Inflammatory macrophage treated with lipopolysaccharide for 4 hours (primary cell): ENCODE measurements around the gene TMEM178B.

Experiments
- DNase-seq: peaks from one replicate; pipeline ENCODE4 v3.0.0-alpha.2; 2020

The TMEM178B gene

GRCh38 chr7:141265668-141266067 lies 191.8 kb downstream of the TMEM178B start:
- DNase-seq = no peak

- DNase-seq = no peak
Measured at GRCh38 chr7:141268614-141269013, 194.8 kb downstream of the TMEM178B start.

DNA sequence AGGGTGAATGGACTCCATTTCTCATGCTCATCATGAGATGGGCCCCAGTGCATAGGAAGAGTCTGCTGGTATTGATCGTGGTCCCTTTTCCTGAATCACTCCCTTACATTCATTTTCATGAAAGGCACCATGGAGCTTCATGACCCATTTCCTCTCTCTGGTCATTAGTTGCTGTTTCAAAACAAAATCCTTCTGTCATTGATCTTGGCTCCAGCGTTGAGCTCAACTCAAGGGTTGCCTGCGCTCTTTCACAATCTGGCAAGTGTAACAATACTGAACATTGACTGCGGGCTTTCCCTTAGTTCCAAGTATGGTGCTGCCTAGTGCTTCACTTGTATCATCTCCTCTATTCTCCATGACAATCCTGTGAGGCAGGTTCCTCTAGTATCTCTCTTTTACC lies 197.6 kb downstream of the TMEM178B start:
- no peak for DNase-seq

DNA sequence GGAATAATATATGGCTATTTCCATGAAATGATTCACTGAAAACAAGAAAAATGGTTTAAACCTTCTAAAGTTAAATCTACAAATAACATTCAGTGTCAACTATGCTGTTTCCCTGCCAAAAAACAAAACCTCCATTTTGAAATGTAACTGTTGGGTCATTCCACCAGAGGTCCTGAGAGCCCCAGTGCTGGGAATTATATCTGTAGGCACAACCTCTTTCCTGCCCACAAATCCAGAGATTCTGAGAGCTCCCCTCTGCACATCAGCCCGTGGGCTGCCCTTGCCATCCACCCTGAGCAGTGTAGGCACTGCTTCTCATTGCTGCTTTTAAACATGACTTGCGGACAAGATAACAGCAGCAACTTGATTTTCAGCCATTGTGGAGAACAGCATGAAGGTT lies 198.6 kb downstream of the TMEM178B start:
- DNase-seq = no peak

GRCh38 chr7:141275350-141275749 lies 201.5 kb downstream of the TMEM178B start:
- no peak for DNase-seq

GRCh38 chr7:141276031-141276430 lies 202.2 kb downstream of the TMEM178B start:
- no peak for DNase-seq

GRCh38 chr7:141280100-141280499 lies 206.2 kb downstream of the TMEM178B start:
- no peak for DNase-seq

GRCh38 chr7:141281311-141281710 lies 207.4 kb downstream of the TMEM178B start:
- DNase-seq = no peak

- no peak for DNase-seq
Measured at GRCh38 chr7:141286522-141286921, 212.7 kb downstream of the TMEM178B start.

DNA sequence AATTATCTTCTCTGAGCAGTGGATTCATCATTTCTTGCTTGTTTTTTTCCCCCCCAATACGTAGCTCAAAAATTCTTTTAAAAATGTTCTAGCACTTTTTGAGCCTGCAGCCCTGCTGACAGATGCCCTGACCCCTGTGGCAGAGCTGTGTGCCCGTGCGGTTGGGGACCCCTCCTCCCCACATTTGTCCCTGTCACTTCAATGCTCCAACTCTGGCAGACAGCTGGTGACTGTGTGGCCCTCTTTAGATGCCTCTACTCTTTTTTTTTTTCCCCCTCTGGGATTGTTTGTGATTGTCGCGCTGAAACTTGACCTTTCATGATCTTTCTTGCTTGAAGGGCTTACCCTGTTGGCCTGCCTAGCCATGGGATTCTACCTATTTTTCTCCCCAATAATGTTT lies 214.1 kb downstream of the TMEM178B start:
- no peak for DNase-seq

DNA sequence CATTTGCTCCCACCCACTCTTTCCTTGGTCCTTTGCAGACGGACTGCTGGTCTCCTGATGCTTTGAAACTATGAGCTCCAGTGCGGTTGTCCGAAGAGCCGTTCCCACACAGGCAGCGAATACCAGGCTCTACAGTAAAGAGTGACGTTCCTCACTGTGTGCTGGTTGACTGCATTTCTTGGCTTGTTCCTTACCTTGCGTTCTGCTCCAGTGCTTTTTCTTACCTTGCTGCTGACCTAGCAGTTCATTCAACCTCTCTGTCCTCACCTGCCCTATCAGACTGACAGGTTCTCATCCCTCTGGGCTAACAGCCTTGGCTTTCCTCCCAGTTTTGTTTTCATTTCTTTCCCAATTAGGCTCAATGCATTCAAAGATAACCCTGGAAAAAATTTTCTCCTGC lies 214.8 kb downstream of the TMEM178B start:
- DNase-seq = no peak

DNA sequence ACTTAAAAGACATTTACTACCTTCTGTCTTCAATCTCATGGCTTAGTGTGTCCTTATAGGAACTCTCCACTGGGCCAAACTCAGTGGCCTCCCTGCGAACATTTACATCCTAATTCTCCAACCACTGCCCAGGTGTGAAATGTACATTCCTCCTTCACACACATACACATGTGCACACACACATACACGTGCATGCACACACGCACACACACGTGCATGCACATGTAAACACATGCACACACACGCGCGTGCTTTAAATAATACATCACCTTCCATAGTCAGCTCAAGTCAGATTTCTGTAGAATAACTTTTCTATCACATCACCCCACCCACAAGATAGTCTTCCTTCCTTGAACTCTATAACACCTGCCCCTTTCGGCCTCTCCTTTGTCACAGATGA lies 216.5 kb downstream of the TMEM178B start:
- DNase-seq = no peak

DNA sequence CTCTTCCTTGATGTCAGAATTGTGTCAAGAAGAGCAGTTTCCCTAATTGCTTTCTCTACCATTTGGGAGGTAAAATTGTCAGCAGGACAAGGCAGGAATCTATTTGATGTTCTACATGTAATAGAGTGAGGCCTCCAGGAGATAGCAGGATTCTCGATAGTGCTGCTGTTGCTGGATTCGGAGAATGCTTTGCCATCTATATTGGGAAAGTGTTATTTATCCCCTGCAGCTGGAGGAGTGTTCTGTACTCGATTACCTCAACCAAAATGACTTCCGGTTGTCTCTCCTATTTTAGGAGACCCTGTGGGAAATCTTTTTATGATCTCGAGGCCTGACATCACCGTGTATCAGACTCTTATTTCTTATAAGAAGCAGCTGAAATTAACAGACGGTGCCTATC lies 217.1 kb downstream of the TMEM178B start:
- no peak for DNase-seq

GRCh38 chr7:141291541-141291940 lies 217.7 kb downstream of the TMEM178B start:
- DNase-seq = peak; percentile 5

- DNase-seq = no peak
Measured at GRCh38 chr7:141294143-141294829, 220.4 kb downstream of the TMEM178B start.

DNA sequence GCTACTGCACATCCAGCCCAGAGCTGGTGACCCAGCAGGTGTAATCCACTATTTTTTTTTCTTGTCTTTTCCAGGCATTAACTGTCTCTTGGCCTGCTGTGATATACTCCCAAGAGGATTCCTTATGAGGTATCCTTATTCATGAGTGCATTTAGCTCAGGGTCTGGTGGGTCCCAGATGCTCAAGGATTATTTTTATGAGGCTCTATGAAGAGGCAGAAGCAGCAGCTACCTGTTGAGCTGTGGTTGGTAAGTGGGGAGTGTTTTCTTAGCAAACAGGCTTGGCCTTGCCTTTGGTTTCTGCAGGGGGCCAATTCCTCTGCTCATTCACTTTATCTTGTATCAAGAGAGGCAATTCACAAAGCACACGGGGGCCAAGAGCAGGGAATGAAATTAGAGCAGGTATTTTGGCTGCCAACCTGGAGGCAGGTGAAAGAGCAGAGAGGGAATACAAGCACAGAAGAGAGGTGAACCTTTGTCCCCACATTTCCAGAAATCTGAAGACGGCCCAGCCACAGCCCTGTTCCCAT lies 221.6 kb downstream of the TMEM178B start:
- no peak for DNase-seq

DNA sequence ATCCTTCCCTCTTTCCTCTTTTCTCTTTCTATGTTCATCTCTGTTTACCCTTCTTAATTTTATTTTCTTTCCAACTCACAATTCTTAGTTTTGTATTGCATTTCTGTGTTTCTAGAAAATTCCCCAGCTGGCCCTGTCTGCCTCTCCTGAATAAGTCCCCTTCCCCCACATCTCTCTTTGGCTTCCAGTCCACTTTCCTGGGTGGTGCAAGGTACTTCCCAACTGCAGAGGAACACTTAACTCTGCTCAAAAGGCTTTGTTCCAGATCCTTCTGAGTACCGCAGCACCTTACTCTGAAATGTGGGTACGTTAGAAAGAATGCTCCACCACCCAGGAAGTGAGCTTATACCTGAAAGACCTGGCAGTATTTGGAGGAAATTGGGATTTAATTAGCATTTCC lies 227.0 kb downstream of the TMEM178B start:
- DNase-seq = no peak

DNA sequence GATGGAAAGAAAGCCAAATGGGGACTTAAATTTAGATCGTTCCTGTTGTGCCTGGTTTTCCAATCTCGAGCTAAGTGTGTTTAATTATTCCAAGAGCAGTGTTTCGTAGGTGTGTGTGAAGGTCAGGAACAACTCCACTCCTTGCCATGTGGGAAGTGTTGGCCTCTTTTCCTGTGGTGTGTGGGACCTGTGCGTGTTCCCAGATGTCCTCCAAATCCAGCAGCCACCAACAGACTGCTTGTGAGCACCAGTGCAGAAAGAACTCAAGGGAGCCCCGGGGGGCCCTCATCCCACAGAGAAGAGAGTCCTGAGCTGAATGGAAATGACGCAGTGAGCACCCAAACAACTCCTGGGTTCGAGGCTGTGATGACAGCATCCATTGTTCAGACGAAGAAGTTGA lies 227.7 kb downstream of the TMEM178B start:
- DNase-seq = no peak

- DNase-seq = no peak
Measured at GRCh38 chr7:141302617-141303016, 228.8 kb downstream of the TMEM178B start.

DNA sequence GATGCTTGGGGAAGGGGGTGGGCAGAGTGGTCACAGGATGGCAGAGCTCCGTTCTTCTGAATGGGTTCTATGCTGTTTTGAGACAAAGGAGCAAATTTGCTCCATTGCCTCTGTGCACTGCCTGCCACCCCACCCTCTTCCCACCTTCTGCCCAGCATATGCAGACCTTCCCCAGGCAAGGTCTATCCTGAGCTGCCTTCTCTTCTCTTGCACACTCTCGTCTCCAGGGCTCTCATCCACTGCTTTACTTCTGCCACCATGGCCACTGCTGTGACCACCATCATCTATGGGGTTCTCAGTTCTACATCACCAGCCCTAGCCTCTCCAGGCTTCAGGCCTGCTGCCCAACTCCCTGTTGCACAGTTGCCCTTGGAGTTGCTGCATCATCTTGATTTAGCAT lies 230.4 kb downstream of the TMEM178B start:
- no peak for DNase-seq

- DNase-seq = no peak
Measured at GRCh38 chr7:141306081-141306480, 232.2 kb downstream of the TMEM178B start.

DNA sequence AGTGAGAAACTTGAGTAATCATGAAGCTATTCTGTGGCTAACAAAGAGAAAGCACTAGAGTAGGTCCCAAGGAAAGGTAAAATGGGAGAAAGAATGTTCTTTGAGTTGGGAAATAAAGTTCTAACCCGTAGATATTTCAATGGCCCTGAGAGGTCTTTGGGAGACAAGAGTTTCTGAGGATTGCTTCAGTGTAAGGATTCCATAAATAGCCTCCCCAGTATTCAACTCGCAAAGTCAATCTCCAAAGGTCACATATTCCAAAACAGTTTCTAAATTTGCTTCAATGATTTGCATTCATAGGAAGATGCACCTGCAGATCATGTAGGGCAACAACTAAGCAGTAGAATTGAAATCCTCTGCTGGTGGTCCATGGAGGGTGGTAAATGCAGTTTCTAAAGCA lies 238.5 kb downstream of the TMEM178B start:
- no peak for DNase-seq

GRCh38 chr7:141312828-141313521 lies 239.1 kb downstream of the TMEM178B start:
- DNase-seq = no peak

DNA sequence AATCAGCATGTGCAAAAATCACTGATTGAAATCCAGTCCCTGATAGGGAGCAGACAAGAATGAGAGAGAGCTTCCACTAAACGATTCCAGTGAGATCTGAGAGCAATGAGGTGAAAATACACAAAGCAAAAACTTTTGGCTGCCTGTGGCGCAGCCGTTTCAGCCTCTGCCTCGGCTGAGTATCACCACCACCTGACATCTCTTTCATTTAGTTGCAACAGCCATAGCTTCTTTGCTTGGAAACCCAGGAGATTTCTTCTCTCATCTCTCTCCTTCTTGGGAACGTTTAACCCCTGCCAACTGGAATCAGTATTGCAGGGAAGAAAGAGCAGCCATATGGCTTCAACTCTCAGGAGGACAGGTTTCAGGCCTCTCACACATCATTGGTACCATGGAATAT lies 240.0 kb downstream of the TMEM178B start:
- DNase-seq = no peak
